ENCODE data around the gene JUND. TPM values are rescaled to one million over a fixed set of nuclear protein-coding genes. Genes with fewer than 3 reads are reported as not detected.

JUND gene
- polyA plus RNA-seq, 1 experiment: 48.6 TPM

DNA sequence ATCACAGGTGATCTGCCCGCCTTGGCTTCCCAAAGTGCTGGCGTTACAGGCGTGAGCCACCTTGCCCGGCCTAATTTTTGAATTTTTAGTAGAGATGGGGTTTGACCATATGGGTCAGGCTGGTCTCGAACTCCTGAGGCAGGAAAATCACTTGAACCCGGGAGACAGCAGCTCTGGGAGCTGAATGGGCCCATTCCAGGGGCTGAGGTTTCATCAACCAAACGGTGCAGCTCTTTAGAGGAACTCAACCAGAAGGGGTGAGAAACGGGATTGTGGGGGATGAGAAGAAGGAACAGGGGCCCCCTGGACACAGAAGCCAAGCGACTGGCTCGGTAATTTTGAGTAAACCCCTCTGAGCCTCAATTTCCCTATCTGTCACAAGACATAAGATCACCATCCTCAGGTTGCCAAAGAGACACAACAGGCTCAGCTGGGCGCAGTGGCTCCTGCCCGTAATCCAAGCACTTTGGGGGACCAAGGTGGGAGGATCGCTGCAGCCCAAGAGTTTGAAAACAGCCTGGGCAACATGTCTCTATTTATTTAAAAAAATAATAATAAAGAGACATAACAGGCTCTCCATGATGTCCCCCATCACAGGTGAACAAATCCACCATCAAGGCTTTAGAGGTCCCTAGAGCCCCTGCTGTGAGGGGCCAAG lies 7.7 kb downstream of the JUND start:
- CTCF ChIA-PET: interaction anchor here (1.4 kb wide), 1 partner anchor 55 kb away, joined by 6 read pairs; no protein-coding TSS in a partner anchor
- TF ChIP-seq, protein P1, sequence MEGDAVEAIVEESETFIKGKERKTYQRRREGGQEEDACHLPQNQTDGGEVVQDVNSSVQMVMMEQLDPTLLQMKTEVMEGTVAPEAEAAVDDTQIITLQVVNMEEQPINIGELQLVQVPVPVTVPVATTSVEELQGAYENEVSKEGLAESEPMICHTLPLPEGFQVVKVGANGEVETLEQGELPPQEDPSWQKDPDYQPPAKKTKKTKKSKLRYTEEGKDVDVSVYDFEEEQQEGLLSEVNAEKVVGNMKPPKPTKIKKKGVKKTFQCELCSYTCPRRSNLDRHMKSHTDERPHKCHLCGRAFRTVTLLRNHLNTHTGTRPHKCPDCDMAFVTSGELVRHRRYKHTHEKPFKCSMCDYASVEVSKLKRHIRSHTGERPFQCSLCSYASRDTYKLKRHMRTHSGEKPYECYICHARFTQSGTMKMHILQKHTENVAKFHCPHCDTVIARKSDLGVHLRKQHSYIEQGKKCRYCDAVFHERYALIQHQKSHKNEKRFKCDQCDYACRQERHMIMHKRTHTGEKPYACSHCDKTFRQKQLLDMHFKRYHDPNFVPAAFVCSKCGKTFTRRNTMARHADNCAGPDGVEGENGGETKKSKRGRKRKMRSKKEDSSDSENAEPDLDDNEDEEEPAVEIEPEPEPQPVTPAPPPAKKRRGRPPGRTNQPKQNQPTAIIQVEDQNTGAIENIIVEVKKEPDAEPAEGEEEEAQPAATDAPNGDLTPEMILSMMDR (IDR thresholded peaks at IDR 0.05; ENCODE audit: low read depth, low read length): no peak

DNA sequence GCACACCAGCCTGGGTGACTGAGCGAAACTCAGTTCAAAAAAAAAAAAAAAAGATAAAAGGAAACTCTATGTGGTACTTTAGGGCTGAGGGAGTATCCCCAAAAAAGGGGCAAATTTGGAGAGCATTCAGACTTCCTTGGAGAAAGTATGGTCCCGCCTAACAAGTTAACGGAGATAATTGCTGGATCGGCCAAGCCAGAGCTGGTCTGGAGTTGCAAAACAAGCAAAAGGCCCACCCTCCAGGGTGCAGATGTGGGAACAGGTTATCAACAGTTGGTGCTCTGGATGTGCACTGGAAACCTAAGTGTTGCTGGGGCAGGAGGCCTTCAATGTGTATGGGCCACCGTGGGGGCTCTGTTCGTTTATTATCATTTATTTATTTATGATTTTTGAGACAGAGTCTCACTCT lies 10.0 kb downstream of the JUND start:
- no peaks in the 10 kb centered on the region for H3K9me3 ChIP-seq (ENCODE audit: control insufficient read depth, insufficient read depth, low read length)
- CTCF ChIA-PET: interaction anchor here (0.8 to 1.5 kb wide), 3 partner anchors 17 to 139 kb away, joined by 3 to 8 read pairs (median 4); no protein-coding TSS in a partner anchor

More for the DNA sequence above, 7.7 kb downstream of the JUND start:
- Histone ChIP-seq H3K27me3 (ENCODE audit: control insufficient read depth, insufficient read depth, low read length) (no peaks in the 10 kb centered on the region), H3K9me3 (ENCODE audit: control insufficient read depth, insufficient read depth, low read length) (no peaks in the 10 kb centered on the region), H3K27ac (ENCODE audit: low read depth, low read length) (no peak overlapping the region), H3K4me3 (ENCODE audit: low read depth, low read length) (no peak overlapping the region)
- no peak for DNase-seq (ENCODE audit: low read depth, low spot score)
- POLR2A ChIA-PET: interaction anchor here (1.4 kb wide), 1 partner anchor 70 kb away, joined by 3 read pairs; the partner anchor contains the start of gene RAB3A

DNA sequence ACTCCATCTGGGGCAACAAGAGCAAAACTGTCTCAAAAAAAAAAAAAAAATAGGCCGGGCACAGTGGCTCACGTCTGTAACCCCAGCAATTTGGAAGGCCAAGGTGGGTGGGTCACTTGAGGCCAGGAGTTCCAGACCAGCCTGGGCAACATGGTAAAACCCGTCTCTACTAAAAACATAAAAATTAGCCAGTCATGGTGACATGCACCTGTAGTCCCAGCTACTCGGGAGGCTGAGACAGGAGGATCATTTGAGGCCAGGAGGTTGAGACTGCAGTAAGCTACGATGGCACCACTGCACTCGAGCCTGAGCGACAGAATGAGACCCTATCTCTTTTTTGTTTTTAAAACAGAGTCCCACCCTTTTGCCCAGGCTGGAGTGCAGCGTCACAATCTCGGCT lies 11.1 kb downstream of the JUND start:
- Histone ChIP-seq H3K9me3 (ENCODE audit: control insufficient read depth, insufficient read depth, low read length) (no peaks in the 10 kb centered on the region), H3K4me3 (ENCODE audit: low read depth, low read length) (no peak overlapping the region), H3K27me3 (ENCODE audit: control insufficient read depth, insufficient read depth, low read length) (no peaks in the 10 kb centered on the region), H3K27ac (ENCODE audit: low read depth, low read length) (no peak overlapping the region)
- CTCF ChIA-PET: interaction anchor here (0.7 to 2.0 kb wide), 4 partner anchors 9 to 79 kb away, joined by 3 to 19 read pairs (median 4); no protein-coding TSS in a partner anchor
- TF ChIP-seq, protein P1 (IDR thresholded peaks at IDR 0.05; ENCODE audit: low read depth, low read length): no peak
- POLR2A ChIA-PET: interaction anchor here (0.6 to 0.7 kb wide), 2 partner anchors 9 to 11 kb away, joined by 10 to 13 read pairs; no protein-coding TSS in a partner anchor
- DNase-seq (ENCODE audit: low read depth, low spot score): no peak

More for the DNA sequence above, 10.0 kb downstream of the JUND start:
- H3K27me3 ChIP-seq (ENCODE audit: control insufficient read depth, insufficient read depth, low read length): no peaks in the 10 kb centered on the region
- POLR2A ChIA-PET: interaction anchor here (0.7 to 0.8 kb wide), 2 partner anchors 10 to 41 kb away, joined by 4 to 5 read pairs; partner anchors contain the start of gene JUND
- DNase-seq (ENCODE audit: low read depth, low spot score): no peak
- TF ChIP-seq, protein P1 (IDR thresholded peaks at IDR 0.05; ENCODE audit: low read depth, low read length): no peak
- peak overlapping the region; percentile 11 for H3K27ac ChIP-seq (ENCODE audit: low read depth, low read length)
- H3K4me3 ChIP-seq (ENCODE audit: low read depth, low read length): no peak overlapping the region

DNA sequence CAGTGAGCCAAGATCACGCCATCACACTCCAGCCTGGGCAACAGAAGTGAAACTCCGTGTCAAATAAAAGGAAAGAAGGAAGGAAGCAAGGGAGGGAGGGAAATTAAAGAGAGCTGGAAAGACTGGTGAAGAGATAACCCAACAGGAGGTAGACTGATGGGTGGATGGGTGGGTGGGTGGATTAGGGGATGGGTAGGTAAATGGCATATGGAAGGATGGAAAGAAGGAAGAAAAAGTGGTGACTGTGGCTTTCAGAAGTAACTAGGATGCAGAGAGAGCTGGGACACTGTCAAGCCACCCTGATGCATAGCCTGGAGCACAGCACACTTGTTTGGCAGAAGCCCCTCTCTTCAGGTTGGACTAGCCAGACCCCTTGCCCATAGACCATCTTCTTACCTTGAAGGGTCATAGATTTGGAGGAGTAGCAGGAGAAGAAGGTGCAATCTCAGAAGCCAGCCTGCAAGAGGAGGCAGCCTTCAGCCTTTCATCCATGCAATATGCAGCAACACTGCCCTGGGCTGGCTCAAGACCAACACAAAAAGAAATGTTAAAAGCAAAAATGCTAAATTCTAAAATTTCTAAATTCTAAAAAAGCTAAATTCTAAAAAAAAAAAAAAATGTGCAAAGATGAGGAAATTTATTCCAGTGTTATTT lies 12.2 kb downstream of the JUND start:
- Histone ChIP-seq H3K27me3 (ENCODE audit: control insufficient read depth, insufficient read depth, low read length) (no peaks in the 10 kb centered on the region), H3K9me3 (ENCODE audit: control insufficient read depth, insufficient read depth, low read length) (no peaks in the 10 kb centered on the region; the same call in 1 of the 2 replicates), H3K27ac (ENCODE audit: low read depth, low read length) (no peak overlapping the region), H3K4me3 (ENCODE audit: low read depth, low read length) (no peak overlapping the region)
- ChIA-PET POLR2A (interaction anchor here (0.6 to 1.2 kb wide), 3 partner anchors 11 to 135 kb away, joined by 3 to 8 read pairs (median 4); no protein-coding TSS in a partner anchor), CTCF (interaction anchor here (0.7 to 2.0 kb wide), 6 partner anchors 9 to 128 kb away, joined by 3 to 19 read pairs (median 3); no protein-coding TSS in a partner anchor)
- no peak for DNase-seq (ENCODE audit: low read depth, low spot score)
- TF ChIP-seq, protein P1 (IDR thresholded peaks at IDR 0.05; ENCODE audit: low read depth, low read length): no peak

All from AG04450 (cell line).